ENCODE data around the gene EFCAB6. TPM values are rescaled to one million over a fixed set of nuclear protein-coding genes. Genes with fewer than 3 reads are reported as not detected.

The EFCAB6 gene
- total and polyA plus RNA-seq, 2 of the 13 experiments (the other 11 are each of a cell fraction or from before 2014, with no cell fraction given) = not detected

- ChIA-PET POLR2A (no interaction called here), CTCF (ENCODE audit: low intra/inter-chr PET ratio, low total read pairs) (no interaction called here)
- intact Hi-C loops (cut with micrococcal nuclease; ENCODE audit: unreplicated experiment) = no loop called here
- no peaks in the 10 kb centered on the region for H3K4me1 ChIP-seq (ENCODE audit: insufficient read depth, low read length)
- no peak overlapping the region for H3K4me3 ChIP-seq (replicated peaks in 1 of 3; ENCODE audit: insufficient read depth in 1 of 3, low read depth in 2 of 3, low read length in 3 of 3)
- H2AFZ ChIP-seq (ENCODE audit: low read length) = no peak overlapping the region
- ATAC-seq (no peak), DNase-seq (ENCODE audit: low spot score) (no peak), FAIRE-seq (no peak)
- H3K27me3 ChIP-seq (ENCODE audit: control insufficient read depth in 1 of 2, insufficient read depth in 2 of 2, low read length in 2 of 2) = peaks cover 0 to 10% of the 10 kb centered on the region in 2 experiments; a peak in 2 of 5 replicates
- H3K79me2 ChIP-seq (ENCODE audit: insufficient read depth, low read length) = no peaks in the 10 kb centered on the region
- H3K4me2 ChIP-seq (ENCODE audit: low read depth, low read length) = no peak overlapping the region
- H3K27ac ChIP-seq (ENCODE audit: extremely low read length, insufficient read depth, low read length) = no peak overlapping the region
- no peak overlapping the region for H3K9ac ChIP-seq (ENCODE audit: insufficient read depth, low read depth, low read length)
- in situ Hi-C loops (cut with HindIII; ENCODE audit: extremely low pct_ligation_motif_present, low pct_unique_long_range_greater_than_20kb) = no loop called here
- no peaks in the 10 kb centered on the region for H4K20me1 ChIP-seq (ENCODE audit: insufficient read depth, low read length)
- TF ChIP-seq DPF2 (CRISPR knock-in tag; IDR thresholded peaks at IDR 0.05; ENCODE audit: borderline replicate concordance, low read depth) (no peak), MIXL1 (CRISPR knock-in tag; IDR thresholded peaks at IDR 0.05) (no peak), HINFP (CRISPR knock-in tag; IDR thresholded peaks at IDR 0.05; ENCODE audit: low read depth) (no peak), TCF7 (IDR thresholded peaks at IDR 0.05; ENCODE audit: low read depth) (no peak), TFDP2 (CRISPR knock-in tag; IDR thresholded peaks at IDR 0.05) (no peak), USF2 (IDR thresholded peaks at IDR 0.05; ENCODE audit: low read depth, low read length) (no peak), USF2 (CRISPR knock-in tag; IDR thresholded peaks at IDR 0.05; ENCODE audit: borderline replicate concordance) (no peak), KLF12 (CRISPR knock-in tag; IDR thresholded peaks at IDR 0.05; ENCODE audit: borderline replicate concordance) (no peak), TOE1 (CRISPR knock-in tag; IDR thresholded peaks at IDR 0.05) (no peak), GMEB2 (CRISPR knock-in tag; IDR thresholded peaks at IDR 0.05; ENCODE audit: low read depth) (no peak), KAT2B (IDR thresholded peaks at IDR 0.05; ENCODE audit: borderline replicate concordance, low read depth, low read length) (no peak), SALL1 (CRISPR knock-in tag; IDR thresholded peaks at IDR 0.05) (no peak)
- H3K36me3 ChIP-seq (replicated peaks in 1 of 2; ENCODE audit: control insufficient read depth in 1 of 2, insufficient read depth in 2 of 2, low read length in 2 of 2) = no peaks in the 10 kb centered on the region
- no TSS peak for BruUV-seq (replicated peaks)
- H3K9me3 ChIP-seq (ENCODE audit: low read length) = no peaks in the 10 kb centered on the region
- 26% methylated on average over 6 of the region's 6 CpGs for WGBS (ENCODE audit: low lambda C conversion rate)
Measured at GRCh38 chr22:43521716-43522115, 290.4 kb downstream of the EFCAB6 start.

Measured in HepG2 (cell line).